ENCODE measurements around the gene MEOX1. TPM values are rescaled to one million over a fixed set of nuclear protein-coding genes. Genes with fewer than 3 reads are reported as not detected.

MEOX1 gene
- total RNA-seq, 4 donors from 2014 or later: 0.54 to 3.3 (median 1.7) TPM

GRCh38 chr17:43616029-43616351, 45.7 kb downstream of the MEOX1 start:
- H3K27me3 ChIP-seq: no peaks in the 10 kb centered on the region
- H3K4me1 ChIP-seq: no peaks in the 10 kb centered on the region
- H3K36me3 ChIP-seq: no peaks in the 10 kb centered on the region
- TF ChIP-seq POLR2A (IDR thresholded peaks at IDR 0.05) (no peak), CTCF (IDR thresholded peaks at IDR 0.05) (no peak)
- no peak overlapping the region for H3K4me3 ChIP-seq
- H3K27ac ChIP-seq: peak overlapping the region in 1 of 4 donors; percentile 44
- H3K9me3 ChIP-seq: no peaks in the 10 kb centered on the region
- DNase-seq: no peak

GRCh38 chr17:43615330-43616028, 46.2 kb downstream of the MEOX1 start:
- H3K36me3 ChIP-seq: no peaks in the 10 kb centered on the region
- no peaks in the 10 kb centered on the region for H3K4me1 ChIP-seq
- TF ChIP-seq CTCF (IDR thresholded peaks at IDR 0.05) (no peak), POLR2A (IDR thresholded peaks at IDR 0.05) (no peak)
- no peak overlapping the region for H3K4me3 ChIP-seq
- H3K9me3 ChIP-seq: no peaks in the 10 kb centered on the region
- H3K27me3 ChIP-seq: no peaks in the 10 kb centered on the region
- no peak for DNase-seq
- no peak overlapping the region for H3K27ac ChIP-seq

- H3K4me1 ChIP-seq: no peaks in the 10 kb centered on the region
- no peak overlapping the region for H3K4me3 ChIP-seq
- no peaks in the 10 kb centered on the region for H3K36me3 ChIP-seq
- H3K27me3 ChIP-seq: no peaks in the 10 kb centered on the region
- no peaks in the 10 kb centered on the region for H3K9me3 ChIP-seq
- no peak for TF ChIP-seq POLR2A (IDR thresholded peaks at IDR 0.05)
- TF ChIP-seq CTCF (IDR thresholded peaks at IDR 0.05): no peak
- H3K27ac ChIP-seq: no peak overlapping the region
- no peak for DNase-seq
These were observed 47.2 kb downstream of the MEOX1 start for GRCh38 chr17:43614561-43614960.

GRCh38 chr17:43613917-43614316, 47.8 kb downstream of the MEOX1 start:
- Histone ChIP-seq H3K9me3 (no peaks in the 10 kb centered on the region), H3K36me3 (no peaks in the 10 kb centered on the region), H3K4me3 (no peak overlapping the region), H3K27me3 (no peaks in the 10 kb centered on the region), H3K27ac (no peak overlapping the region), H3K4me1 (no peaks in the 10 kb centered on the region)
- TF ChIP-seq CTCF (IDR thresholded peaks at IDR 0.05) (no peak), POLR2A (IDR thresholded peaks at IDR 0.05) (no peak)
- DNase-seq: no peak

- H3K9me3 ChIP-seq: no peaks in the 10 kb centered on the region
- H3K4me3 ChIP-seq: no peak overlapping the region
- no peaks in the 10 kb centered on the region for H3K36me3 ChIP-seq
- H3K27ac ChIP-seq: peak overlapping the region in 1 of 4 donors; percentile 12
- no peaks in the 10 kb centered on the region for H3K4me1 ChIP-seq
- TF ChIP-seq POLR2A (IDR thresholded peaks at IDR 0.05) (no peak), CTCF (IDR thresholded peaks at IDR 0.05) (no peak)
- peak in 1 of 3 donors; percentile 59 for DNase-seq
- no peaks in the 10 kb centered on the region for H3K27me3 ChIP-seq
These were observed 49.2 kb downstream of the MEOX1 start for GRCh38 chr17:43612515-43612914.

All from Peyer's patch (tissue), 4 donors.